ENCODE measurements around the gene DAPP1. TPM values are rescaled to one million over a fixed set of nuclear protein-coding genes. Genes with fewer than 3 reads are reported as not detected.

Gene DAPP1
- total and polyA plus RNA-seq, 2 of the 8 experiments (the other 6 are each of a cell fraction or from before 2014, with no cell fraction given), result not detected

- TF ChIP-seq EP300 (IDR thresholded peaks at IDR 0.05; ENCODE audit: borderline replicate concordance in 1 of 2, low read depth in 2 of 2, low read length in 2 of 2), result no peak
- TF ChIP-seq RFX5 (IDR thresholded peaks at IDR 0.05; ENCODE audit: borderline replicate concordance, low read depth, low read length), result no peak
- no peak for TF ChIP-seq POLR2A (IDR thresholded peaks at IDR 0.05; ENCODE audit: control extremely low read depth in 1 of 2, low read depth in 2 of 2, low read length in 2 of 2)
- TF ChIP-seq NRF1 (IDR thresholded peaks at IDR 0.05; ENCODE audit: low read depth, low read length), result no peak
- TF ChIP-seq RXRA (IDR thresholded peaks at IDR 0.05; ENCODE audit: insufficient read depth, low read depth, low read length), result no peak
These were observed 8.6 kb downstream of the DAPP1 start (continued) for GRCh38 chr4:99825272-99825671.

Measured in H1 (cell line).